Suprapubic skin (tissue), 4 donors: ENCODE measurements around the gene CMTM8. TPM values are rescaled to one million over a fixed set of nuclear protein-coding genes. Genes with fewer than 3 reads are reported as not detected.

Experiments
- DNase-seq, 2 donors: peaks; one replicate each; pipeline ENCODE4 v3.0.0-alpha.2; 2019; ENCODE audit warnings: low spot score in 2 of 2
- H3K27ac ChIP-seq: fragments of 200-600 bp; sonication (generic); one replicate; pipeline ENCODE4 v1.5.1; 2019
- H3K27me3 ChIP-seq: fragments of 200-600 bp; sonication (generic); one replicate; pipeline ENCODE4 v1.5.1; 2019
- H3K36me3 ChIP-seq: fragments of 200-600 bp; sonication (generic); one replicate; pipeline ENCODE4 v1.5.1; 2019
- H3K4me1 ChIP-seq: fragments of 200-600 bp; sonication (generic); one replicate; pipeline ENCODE4 v1.5.1; 2019
- H3K4me3 ChIP-seq: fragments of 200-600 bp; sonication (generic); one replicate; pipeline ENCODE4 v1.5.1; 2019; ENCODE audit warnings: mild to moderate bottlenecking
- H3K9me3 ChIP-seq: fragments of 200-600 bp; sonication (generic); one replicate; pipeline ENCODE4 v1.5.1; 2019
- CTCF ChIP-seq, 2 donors: fragments of 200-600 bp in 1 of 2; fragments of 450-650 bp in 1 of 2; sonication (generic) in 1 of 2; IDR thresholded peaks; one replicate each; pipeline ENCODE4 v1.5.1; 2016 to 2019; ENCODE audit warnings: antibody characterized with exemption in 2 of 2, mild to moderate bottlenecking in 1 of 2, moderate library complexity in 1 of 2
- EP300 ChIP-seq: sonication (generic); formaldehyde crosslinking; IDR thresholded peaks from one replicate; pipeline ENCODE4 v1.6.1; 2017; ENCODE audit warnings: antibody characterized with exemption
- POLR2A ChIP-seq, 2 donors: fragments of 450-650 bp; IDR thresholded peaks; one replicate each; pipeline ENCODE4 v1.6.1; 2017; ENCODE audit warnings: antibody characterized with exemption in 2 of 2, mild to moderate bottlenecking in 2 of 2, moderate library complexity in 2 of 2
- POLR2AphosphoS5 ChIP-seq, 3 donors: sonication (generic); formaldehyde crosslinking; IDR thresholded peaks; one replicate each; pipeline ENCODE4 v1.6.1; 2017; ENCODE audit warnings: antibody characterized with exemption in 3 of 3
- WGBS: methylation state at CpG from one replicate; pipeline ENCODE4 v1.1.5; 2018; 5-methylcytosine and 5-hydroxymethylcytosine counted together
- total RNA-seq, 4 donors: library from RNA; depleted of rRNA; stranded (reverse); fragments of >200 nt; gene quantifications; one replicate each; pipeline ENCODE4 v1.1.0, GENCODE V29; 2016

The CMTM8 gene
- total RNA-seq, 4 donors from 2014 or later, result 7.4 to 16.3 (median 10.6) TPM

- H3K4me1 ChIP-seq, result peaks cover 9% of the 10 kb centered on the region
- no peak overlapping the region for H3K4me3 ChIP-seq
- H3K27ac ChIP-seq, result no peak overlapping the region
- no peaks in the 10 kb centered on the region for H3K9me3 ChIP-seq
- DNase-seq, result no peak
- no peaks in the 10 kb centered on the region for H3K36me3 ChIP-seq
- 80% methylated on average over 4 of the region's 4 CpGs for WGBS
- TF ChIP-seq CTCF (IDR thresholded peaks at IDR 0.05) (no peak), POLR2AphosphoS5 (IDR thresholded peaks at IDR 0.05) (no peak), EP300 (no peak), POLR2A (IDR thresholded peaks at IDR 0.05) (no peak)
- no peaks in the 10 kb centered on the region for H3K27me3 ChIP-seq
Observed at GRCh38 chr3:32229565-32229964, 8.9 kb upstream of the CMTM8 start.

- H3K27ac ChIP-seq, result no peak overlapping the region
Observed at GRCh38 chr3:32236377-32236776, 2.1 kb upstream of the CMTM8 start.

GRCh38 chr3:32237670-32238452, 619 bp upstream of the CMTM8 start:
- no peaks in the 10 kb centered on the region for H3K36me3 ChIP-seq
- TF ChIP-seq EP300, result no peak
- TF ChIP-seq POLR2AphosphoS5 (IDR thresholded peaks at IDR 0.05), result no peak
- peaks cover 20% of the 10 kb centered on the region for H3K4me1 ChIP-seq
- peaks cover 5% of the 10 kb centered on the region for H3K9me3 ChIP-seq
- peak overlapping the region; percentile 69 for H3K27ac ChIP-seq
- peaks cover 3% of the 10 kb centered on the region for H3K27me3 ChIP-seq
- peak in 1 of 2 donors; percentile 59 for DNase-seq
- 7% methylated on average over 33 of the region's 49 CpGs for WGBS
- peak overlapping the region; percentile 87 for H3K4me3 ChIP-seq

More at GRCh38 chr3:32236377-32236776, 2.1 kb upstream of the CMTM8 start:
- H3K4me1 ChIP-seq, result peaks cover 20% of the 10 kb centered on the region
- TF ChIP-seq EP300, result no peak
- no peak for TF ChIP-seq POLR2AphosphoS5 (IDR thresholded peaks at IDR 0.05)
- no peak for TF ChIP-seq POLR2A (IDR thresholded peaks at IDR 0.05)
- no peak for TF ChIP-seq CTCF (IDR thresholded peaks at IDR 0.05)
- H3K4me3 ChIP-seq, result no peak overlapping the region
- peaks cover 5% of the 10 kb centered on the region for H3K9me3 ChIP-seq
- peaks cover 3% of the 10 kb centered on the region for H3K27me3 ChIP-seq
- no peaks in the 10 kb centered on the region for H3K36me3 ChIP-seq
- no peak for DNase-seq

DNA sequence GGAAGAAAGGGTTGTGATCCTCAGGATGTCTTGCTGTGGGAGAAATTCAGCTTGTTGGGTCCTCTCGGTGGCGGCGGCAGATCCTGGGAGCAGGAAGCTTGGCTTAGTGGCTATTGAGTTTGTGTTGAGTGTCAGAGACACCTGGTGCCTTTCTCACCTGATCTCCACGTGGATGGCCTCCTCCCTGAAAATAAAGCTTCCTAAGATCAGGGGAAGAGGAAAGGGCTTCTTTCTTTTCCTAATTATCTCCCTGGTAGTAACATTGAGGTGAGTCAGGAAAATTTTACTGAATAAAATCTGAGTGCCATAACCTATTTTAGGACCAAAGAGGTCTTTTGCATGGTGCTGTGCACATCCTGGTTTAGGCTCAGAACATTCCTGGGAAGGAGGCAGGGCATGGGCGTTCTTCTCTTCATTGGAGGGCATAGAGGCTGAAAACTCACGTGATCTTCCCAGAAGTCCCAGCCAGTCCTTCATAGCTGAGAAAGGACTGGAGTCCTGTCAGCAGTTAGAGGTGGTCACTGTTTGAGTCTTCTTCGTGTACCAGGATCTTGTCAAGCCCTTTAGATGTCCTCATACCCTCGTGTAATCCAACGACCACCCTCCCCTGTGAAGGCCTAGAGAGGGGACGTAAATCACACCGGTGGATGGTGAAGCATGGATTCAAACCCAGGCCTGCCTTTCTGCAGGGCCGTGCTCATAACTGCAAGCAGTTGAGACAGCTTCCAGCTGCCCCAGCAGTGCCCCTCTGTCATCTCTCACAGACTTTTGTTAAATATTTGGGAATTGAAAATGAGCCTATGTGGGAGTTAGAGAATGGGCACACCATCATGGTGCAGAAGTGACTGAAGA, 1.1 kb downstream of the CMTM8 start:
- peak overlapping the region; percentile 69 for H3K27ac ChIP-seq
- no peaks in the 10 kb centered on the region for H3K36me3 ChIP-seq

DNA sequence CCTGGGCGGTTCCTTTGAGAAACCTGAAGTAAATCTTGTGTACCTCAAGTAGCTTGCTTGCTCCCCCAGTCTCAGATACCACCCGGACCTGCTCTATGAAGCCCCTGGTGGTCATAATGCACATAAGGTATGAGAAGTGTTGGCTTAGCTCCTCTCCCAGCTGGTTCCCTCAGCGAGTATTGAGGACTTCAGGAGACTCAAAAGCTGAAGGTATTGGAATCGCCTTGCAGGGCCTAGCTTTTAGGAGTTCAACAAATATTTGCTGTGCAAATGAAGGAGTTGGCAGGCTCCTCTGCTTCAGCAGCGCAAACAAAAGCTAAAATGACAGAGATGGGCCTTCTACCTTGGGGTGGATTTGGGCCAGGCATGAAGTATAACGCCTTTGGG, 1.7 kb downstream of the CMTM8 start:
- Histone ChIP-seq H3K4me1 (peaks cover 20% of the 10 kb centered on the region), H3K27me3 (peaks cover 3% of the 10 kb centered on the region), H3K36me3 (no peaks in the 10 kb centered on the region), H3K27ac (no peak overlapping the region), H3K9me3 (peaks cover 5% of the 10 kb centered on the region), H3K4me3 (peak overlapping the region; percentile 87)
- WGBS, result 84% methylated on average over 6 of the region's 6 CpGs
- DNase-seq, result no peak
- TF ChIP-seq POLR2A (IDR thresholded peaks at IDR 0.05) (no peak), POLR2AphosphoS5 (IDR thresholded peaks at IDR 0.05) (no peak), EP300 (no peak), CTCF (IDR thresholded peaks at IDR 0.05) (no peak)

More for the DNA sequence above, 1.1 kb downstream of the CMTM8 start:
- Histone ChIP-seq H3K4me3 (peak overlapping the region; percentile 87), H3K9me3 (peaks cover 5% of the 10 kb centered on the region), H3K4me1 (peaks cover 20% of the 10 kb centered on the region), H3K27me3 (peaks cover 3% of the 10 kb centered on the region)
- no peak for DNase-seq
- WGBS, result 61% methylated on average over 12 of the region's 12 CpGs
- no peak for TF ChIP-seq EP300
- no peak for TF ChIP-seq POLR2AphosphoS5 (IDR thresholded peaks at IDR 0.05)
- TF ChIP-seq CTCF (IDR thresholded peaks at IDR 0.05), result no peak
- no peak for TF ChIP-seq POLR2A (IDR thresholded peaks at IDR 0.05)
